Amniotic epithelial cell (primary cell): ENCODE measurements around the gene PLXNA4.

Source experiments
- DNase-seq: peaks from one replicate; pipeline ENCODE4 v3.0.0-alpha.2; 2010; ENCODE audit warnings: low read depth

The PLXNA4 gene

GRCh38 chr7:132140341-132140740 is 435.9 kb downstream of the PLXNA4 start:
- DNase-seq: no peak

- no peak for DNase-seq
Measured at GRCh38 chr7:132138817-132139216, 437.5 kb downstream of the PLXNA4 start.

GRCh38 chr7:132137681-132138080 is 438.6 kb downstream of the PLXNA4 start:
- DNase-seq: no peak

GRCh38 chr7:132135746-132136385 is 440.4 kb downstream of the PLXNA4 start:
- DNase-seq: no peak

GRCh38 chr7:132134814-132135445 is 441.3 kb downstream of the PLXNA4 start:
- no peak for DNase-seq

- no peak for DNase-seq
Measured at GRCh38 chr7:132133501-132133900, 442.8 kb downstream of the PLXNA4 start.

- DNase-seq: no peak
Measured at GRCh38 chr7:132131196-132131595, 445.1 kb downstream of the PLXNA4 start.

GRCh38 chr7:132130497-132130896 is 445.8 kb downstream of the PLXNA4 start:
- no peak for DNase-seq

GRCh38 chr7:132125872-132126595 is 450.2 kb downstream of the PLXNA4 start:
- no peak for DNase-seq

- DNase-seq: no peak
Measured at GRCh38 chr7:132125096-132125495, 451.2 kb downstream of the PLXNA4 start.

- no peak for DNase-seq
Measured at GRCh38 chr7:132124575-132124974, 451.7 kb downstream of the PLXNA4 start.

- DNase-seq: no peak
Measured at GRCh38 chr7:132123773-132124172, 452.5 kb downstream of the PLXNA4 start.

- DNase-seq: no peak
Measured at GRCh38 chr7:132122901-132123300, 453.4 kb downstream of the PLXNA4 start.

- no peak for DNase-seq
Measured at GRCh38 chr7:132121987-132122386, 454.3 kb downstream of the PLXNA4 start.

GRCh38 chr7:132118641-132119040 is 457.6 kb downstream of the PLXNA4 start:
- no peak for DNase-seq

GRCh38 chr7:132117636-132118035 is 458.6 kb downstream of the PLXNA4 start:
- DNase-seq: no peak

GRCh38 chr7:132117181-132117580 is 459.1 kb downstream of the PLXNA4 start:
- DNase-seq: no peak

GRCh38 chr7:132116369-132116768 is 459.9 kb downstream of the PLXNA4 start:
- no peak for DNase-seq

- no peak for DNase-seq
Measured at GRCh38 chr7:132115758-132116157, 460.5 kb downstream of the PLXNA4 start.

- no peak for DNase-seq
Measured at GRCh38 chr7:132115028-132115427, 461.2 kb downstream of the PLXNA4 start.

- no peak for DNase-seq
Measured at GRCh38 chr7:132114411-132114810, 461.9 kb downstream of the PLXNA4 start.

- no peak for DNase-seq
Measured at GRCh38 chr7:132113536-132114371, 462.5 kb downstream of the PLXNA4 start.
